Measurements from ENCODE around the gene CRKL. TPM values are rescaled to one million over a fixed set of nuclear protein-coding genes. Genes with fewer than 3 reads are reported as not detected.

The CRKL gene
- total RNA-seq, 1 experiment from 2014 or later: 87.7 TPM

- no peak overlapping the region for H3K9ac ChIP-seq (ENCODE audit: low read length)
- no peak overlapping the region for H3K4me2 ChIP-seq (ENCODE audit: low read length)
- H3K79me2 ChIP-seq (ENCODE audit: insufficient read depth, low read length): peaks cover 24% of the 10 kb centered on the region
- no peaks in the 10 kb centered on the region for H4K20me1 ChIP-seq (ENCODE audit: insufficient read depth)
- H2AFZ ChIP-seq (ENCODE audit: low read depth, low read length, poor library complexity, severe bottlenecking): no peak overlapping the region
- peaks cover 4 to 10% of the 10 kb centered on the region in 2 experiments; a peak in 1 of 4 replicates for H3K9me3 ChIP-seq (ENCODE audit: control insufficient read depth in 1 of 2, insufficient read depth in 1 of 2, low read depth in 1 of 2, low read length in 2 of 2)
- no peaks in the 10 kb centered on the region for H3K9me2 ChIP-seq (ENCODE audit: insufficient read depth)
- TF ChIP-seq CTCF (IDR thresholded peaks at IDR 0.05 in 2 of 3, conservative IDR thresholded peaks at IDR 0.05 in 1 of 3; ENCODE audit: borderline replicate concordance in 1 of 3, insufficient read depth in 1 of 3, low read depth in 2 of 3, low read length in 2 of 3) (no peak), POLR2A (IDR thresholded peaks at IDR 0.05; ENCODE audit: borderline replicate concordance, extremely low read depth, insufficient read depth, insufficient read length) (no peak), ZFX (IDR thresholded peaks at IDR 0.05) (no peak), REST (IDR thresholded peaks at IDR 0.05; ENCODE audit: low read depth) (no peak), JUND (IDR thresholded peaks at IDR 0.05) (no peak), TCF7L2 (IDR thresholded peaks at IDR 0.05; ENCODE audit: borderline replicate concordance, extremely low read depth, insufficient read depth, insufficient read length) (no peak), ZNF274 (IDR thresholded peaks at IDR 0.05; ENCODE audit: low read depth, low read length) (no peak), SIN3A (IDR thresholded peaks at IDR 0.05; ENCODE audit: low read depth) (no peak), CEBPB (IDR thresholded peaks at IDR 0.05; ENCODE audit: low read depth) (no peak), POLR2AphosphoS5 (IDR thresholded peaks at IDR 0.05; ENCODE audit: low read depth, low read length) (no peak), FOSL1 (IDR thresholded peaks at IDR 0.05; ENCODE audit: low read depth) (no peak), EZH2phosphoT487 (IDR thresholded peaks at IDR 0.05; ENCODE audit: borderline replicate concordance) (no peak), ELF1 (IDR thresholded peaks at IDR 0.05; ENCODE audit: borderline replicate concordance, low read depth) (no peak), YY1 (IDR thresholded peaks at IDR 0.05; ENCODE audit: extremely low read depth, insufficient replicate concordance, low read depth, low read length) (no peak), SRF (IDR thresholded peaks at IDR 0.05; ENCODE audit: low read depth) (no peak), ZBTB33 (IDR thresholded peaks at IDR 0.05; ENCODE audit: extremely low read depth, insufficient replicate concordance, low read length) (no peak), SP1 (IDR thresholded peaks at IDR 0.05; ENCODE audit: low read depth) (no peak)
- TF ChIP-seq, protein P1, sequence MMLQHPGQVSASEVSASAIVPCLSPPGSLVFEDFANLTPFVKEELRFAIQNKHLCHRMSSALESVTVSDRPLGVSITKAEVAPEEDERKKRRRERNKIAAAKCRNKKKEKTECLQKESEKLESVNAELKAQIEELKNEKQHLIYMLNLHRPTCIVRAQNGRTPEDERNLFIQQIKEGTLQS (IDR thresholded peaks at IDR 0.05): no peak
- H3K36me3 ChIP-seq (ENCODE audit: control insufficient read depth in 1 of 2, insufficient read depth in 2 of 2, low read length in 2 of 2): no peaks in the 10 kb centered on the region; a peak in 1 of 4 replicates
- ATAC-seq (no peak), DNase-seq (ENCODE audit: low read depth, low spot score) (no peak)
- ChIA-PET CTCF (no interaction called here), POLR2A (no interaction called here), RAD21 (ENCODE audit: low non-redundant PET in 1 of 2, low total read pairs in 2 of 2, uncharacterized antibody in 2 of 2, unreplicated experiment in 2 of 2) (no interaction called here)
- H3K27ac ChIP-seq (ENCODE audit: low read depth, low read length): no peak overlapping the region; the same call in 1 of the 2 replicates
- H3K27me3 ChIP-seq (ENCODE audit: insufficient read depth, low read length): no peaks in the 10 kb centered on the region
- H3K4me3 ChIP-seq (replicated peaks in 1 of 2; ENCODE audit: low read depth in 1 of 2, low read length in 2 of 2): no peak overlapping the region
- BruUV-seq (replicated peaks): no TSS peak
- peaks cover 6 to 18% of the 10 kb centered on the region in 2 experiments; a peak in 2 of 4 replicates for H3K4me1 ChIP-seq (ENCODE audit: control insufficient read depth in 1 of 2, insufficient read depth in 2 of 2, low read length in 2 of 2)
- intact Hi-C loops (cut with micrococcal nuclease): loop anchor here (5.0 kb wide), 1 partner anchor 178 kb away; no protein-coding TSS in a partner anchor
Measured at GRCh38 chr22:20979940-20980453, 62.8 kb downstream of the CRKL start.

Measured in HCT116 (cell line).